Activated B cell treated with CpG ODN at 0.5 μM for 24 hours (primary cell): ENCODE measurements around the gene RALGAPA2. TPM values are rescaled to one million over a fixed set of nuclear protein-coding genes. Genes with fewer than 3 reads are reported as not detected.

Source experiments
- ATAC-seq: fragments of 200-7000 bp; cut with Tn5 transposase; one replicate; pipeline ENCODE4 v1.10.0; 2021; ENCODE audit warnings: low read depth, mild to moderate bottlenecking, moderate library complexity
- CTCF ChIA-PET: fragments of 350-600 bp; sonication (Branson Sonifier 250); formaldehyde crosslinking; loops from one replicate; lab custom pipeline; 2021; ENCODE audit warnings: antibody characterized with exemption; lab: Charles Lee
- POLR2A ChIA-PET: fragments of 350-600 bp; sonication (Branson Sonifier 250); formaldehyde crosslinking; loops from one replicate; lab custom pipeline; 2021; ENCODE audit warnings: antibody characterized with exemption; lab: Charles Lee
- DNase-seq: peaks from one replicate; pipeline ENCODE4 v3.0.0; 2022
- H3K27ac Mint-ChIP-seq: one replicate; pipeline ENCODE4 v1.8.0; 2020; ENCODE audit warnings: mixed read lengths
- H3K27me3 Mint-ChIP-seq: one replicate; pipeline ENCODE4 v1.8.0; 2021; ENCODE audit warnings: mixed read lengths
- H3K36me3 Mint-ChIP-seq: one replicate; pipeline ENCODE4 v1.8.0; 2021; ENCODE audit warnings: low read depth, mixed read lengths
- H3K4me1 Mint-ChIP-seq: one replicate; pipeline ENCODE4 v1.8.0; 2021; ENCODE audit warnings: mixed read lengths
- H3K4me3 Mint-ChIP-seq: one replicate; pipeline ENCODE4 v1.8.0; 2020; ENCODE audit warnings: mild to moderate bottlenecking, mixed read lengths
- H3K9me3 Mint-ChIP-seq: one replicate; pipeline ENCODE4 v1.8.0; 2020; ENCODE audit warnings: mixed read lengths
- CTCF ChIP-seq: fragments of 200-600 bp; IDR thresholded peaks from one replicate; pipeline ENCODE4 v1.8.0; 2022; ENCODE audit warnings: antibody characterized with exemption, mild to moderate bottlenecking
- intact Hi-C: fragments of 100-400 bp; cut with micrococcal nuclease; formaldehyde crosslinking; loops from one replicate; pipeline ENCODE4 v1.15.1; 2024
- total RNA-seq: library from RNA; stranded (reverse); gene quantifications from 2 replicates; pipeline ENCODE4 v1.2.3, GENCODE V29; 2022

Gene RALGAPA2
- total RNA-seq, 1 donor from 2014 or later, result 19.2 TPM

- no peak for DNase-seq
- H3K27ac Mint-ChIP-seq, result no peak overlapping the region
- intact Hi-C loops, result no loop called here
- H3K27me3 Mint-ChIP-seq, result no peaks in the 10 kb centered on the region
- POLR2A ChIA-PET, result no interaction called here
- H3K4me3 Mint-ChIP-seq, result no peak overlapping the region
- H3K36me3 Mint-ChIP-seq, result peaks cover 27% of the 10 kb centered on the region
- H3K4me1 Mint-ChIP-seq, result no peaks in the 10 kb centered on the region
- ATAC-seq, result no peak
- CTCF ChIA-PET, result no interaction called here
- H3K9me3 Mint-ChIP-seq, result no peaks in the 10 kb centered on the region
- TF ChIP-seq CTCF, result no peak
These were observed 158.9 kb downstream of the RALGAPA2 start for GRCh38 chr20:20553541-20553940.

- Mint-ChIP-seq H3K27me3 (no peaks in the 10 kb centered on the region), H3K36me3 (peaks cover 22% of the 10 kb centered on the region)
These were observed 160.4 kb downstream of the RALGAPA2 start for GRCh38 chr20:20552076-20552475.

GRCh38 chr20:20551409-20551808 lies 161.0 kb downstream of the RALGAPA2 start:
- POLR2A ChIA-PET, result no interaction called here
- DNase-seq (no peak), ATAC-seq (no peak)
- Mint-ChIP-seq H3K4me1 (peaks cover 13% of the 10 kb centered on the region), H3K4me3 (no peak overlapping the region), H3K27me3 (no peaks in the 10 kb centered on the region), H3K9me3 (no peaks in the 10 kb centered on the region), H3K36me3 (peaks cover 22% of the 10 kb centered on the region), H3K27ac (no peak overlapping the region)
- TF ChIP-seq CTCF, result no peak
- CTCF ChIA-PET, result no interaction called here
- intact Hi-C loops, result no loop called here

More at GRCh38 chr20:20552076-20552475, 160.4 kb downstream of the RALGAPA2 start:
- DNase-seq (no peak), ATAC-seq (no peak)
- intact Hi-C loops, result no loop called here
- Mint-ChIP-seq H3K4me3 (no peak overlapping the region), H3K27ac (no peak overlapping the region), H3K4me1 (peaks cover 10% of the 10 kb centered on the region), H3K9me3 (no peaks in the 10 kb centered on the region)
- TF ChIP-seq CTCF, result no peak
- ChIA-PET CTCF (no interaction called here), POLR2A (no interaction called here)

GRCh38 chr20:20549704-20550103 lies 162.7 kb downstream of the RALGAPA2 start:
- no peaks in the 10 kb centered on the region for H3K27me3 Mint-ChIP-seq
- TF ChIP-seq CTCF, result no peak
- ChIA-PET CTCF (no interaction called here), POLR2A (no interaction called here)
- H3K4me3 Mint-ChIP-seq, result no peak overlapping the region
- intact Hi-C loops, result no loop called here
- no peak overlapping the region for H3K27ac Mint-ChIP-seq
- H3K4me1 Mint-ChIP-seq, result peaks cover 13% of the 10 kb centered on the region
- DNase-seq (no peak), ATAC-seq (no peak)
- H3K36me3 Mint-ChIP-seq, result peaks cover 14% of the 10 kb centered on the region
- H3K9me3 Mint-ChIP-seq, result no peaks in the 10 kb centered on the region

GRCh38 chr20:20549267-20549612 lies 163.2 kb downstream of the RALGAPA2 start:
- ChIA-PET CTCF (no interaction called here), POLR2A (no interaction called here)
- no peak for TF ChIP-seq CTCF
- Mint-ChIP-seq H3K9me3 (no peaks in the 10 kb centered on the region), H3K27ac (no peak overlapping the region), H3K36me3 (peaks cover 14% of the 10 kb centered on the region), H3K27me3 (no peaks in the 10 kb centered on the region), H3K4me3 (no peak overlapping the region), H3K4me1 (peaks cover 13% of the 10 kb centered on the region)
- intact Hi-C loops, result no loop called here
- no peak for DNase-seq
- no peak for ATAC-seq
